Measurements from ENCODE around the gene PUS3. TPM values are rescaled to one million over a fixed set of nuclear protein-coding genes. Genes with fewer than 3 reads are reported as not detected.

The PUS3 gene
- total and polyA plus RNA-seq, 2 experiments from 2014 or later: 7.3 to 14.1 TPM

DNA sequence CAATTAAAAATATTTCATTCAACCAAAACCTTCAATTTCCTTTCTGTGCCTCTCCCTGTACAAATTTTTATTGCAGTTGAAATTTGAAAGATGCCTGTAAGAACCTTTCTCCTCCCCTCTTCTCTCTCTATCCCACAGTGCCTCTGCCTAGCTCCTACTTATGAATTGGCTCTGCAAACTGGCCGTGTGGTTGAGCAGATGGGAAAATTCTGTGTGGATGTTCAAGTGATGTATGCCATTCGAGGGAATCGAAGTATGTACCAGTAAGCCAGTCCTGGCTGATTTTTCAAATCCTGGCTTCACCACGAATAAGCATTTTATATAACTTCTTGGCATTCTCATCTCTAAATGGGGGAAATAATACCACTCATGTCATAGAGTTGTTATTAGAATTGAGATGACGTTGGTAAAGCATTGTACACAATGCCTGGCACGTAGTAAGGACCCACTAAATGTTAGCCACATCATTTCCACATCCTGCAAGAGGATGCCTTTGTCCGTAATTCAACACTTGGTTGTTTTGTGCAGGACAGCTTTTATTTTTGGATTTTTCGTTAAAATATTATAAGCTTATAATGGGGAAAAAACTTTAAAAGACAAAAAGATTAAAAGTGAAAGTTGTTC, 7.3 kb upstream of the PUS3 start:
- Histone ChIP-seq H3K4me3 (no peak overlapping the region), H4K20me1 (ENCODE audit: insufficient read depth, poor library complexity, severe bottlenecking) (no peaks in the 10 kb centered on the region), H3K27me3 (peaks cover 12% of the 10 kb centered on the region), H2AFZ (no peak overlapping the region), H3K27ac (no peak overlapping the region), H3K9me3 (ENCODE audit: low read depth) (no peaks in the 10 kb centered on the region), H3K9me2 (replicated peaks; ENCODE audit: insufficient read depth) (no peaks in the 10 kb centered on the region), H3K4me1 (ENCODE audit: insufficient read depth) (no peaks in the 10 kb centered on the region), H3K79me2 (no peaks in the 10 kb centered on the region), H3K36me3 (replicated peaks; ENCODE audit: insufficient read depth, low read depth) (no peaks in the 10 kb centered on the region), H3K4me2 (no peak overlapping the region)
- TF ChIP-seq EZH2 (IDR thresholded peaks at IDR 0.05; ENCODE audit: borderline replicate concordance): no peak
- TF ChIP-seq, protein P1, sequence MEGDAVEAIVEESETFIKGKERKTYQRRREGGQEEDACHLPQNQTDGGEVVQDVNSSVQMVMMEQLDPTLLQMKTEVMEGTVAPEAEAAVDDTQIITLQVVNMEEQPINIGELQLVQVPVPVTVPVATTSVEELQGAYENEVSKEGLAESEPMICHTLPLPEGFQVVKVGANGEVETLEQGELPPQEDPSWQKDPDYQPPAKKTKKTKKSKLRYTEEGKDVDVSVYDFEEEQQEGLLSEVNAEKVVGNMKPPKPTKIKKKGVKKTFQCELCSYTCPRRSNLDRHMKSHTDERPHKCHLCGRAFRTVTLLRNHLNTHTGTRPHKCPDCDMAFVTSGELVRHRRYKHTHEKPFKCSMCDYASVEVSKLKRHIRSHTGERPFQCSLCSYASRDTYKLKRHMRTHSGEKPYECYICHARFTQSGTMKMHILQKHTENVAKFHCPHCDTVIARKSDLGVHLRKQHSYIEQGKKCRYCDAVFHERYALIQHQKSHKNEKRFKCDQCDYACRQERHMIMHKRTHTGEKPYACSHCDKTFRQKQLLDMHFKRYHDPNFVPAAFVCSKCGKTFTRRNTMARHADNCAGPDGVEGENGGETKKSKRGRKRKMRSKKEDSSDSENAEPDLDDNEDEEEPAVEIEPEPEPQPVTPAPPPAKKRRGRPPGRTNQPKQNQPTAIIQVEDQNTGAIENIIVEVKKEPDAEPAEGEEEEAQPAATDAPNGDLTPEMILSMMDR (IDR thresholded peaks at IDR 0.05; ENCODE audit: poor library complexity): no peak
- no peak for TF ChIP-seq EZH2phosphoT487 (IDR thresholded peaks at IDR 0.05; ENCODE audit: low read depth, severe bottlenecking, unreplicated experiment)
- 85% methylated on average over 8 of the region's 8 CpGs for WGBS (ENCODE audit: low lambda C conversion rate, missing lambda C conversion rate)
- no peak for DNase-seq (ENCODE audit: low spot score)

DNA sequence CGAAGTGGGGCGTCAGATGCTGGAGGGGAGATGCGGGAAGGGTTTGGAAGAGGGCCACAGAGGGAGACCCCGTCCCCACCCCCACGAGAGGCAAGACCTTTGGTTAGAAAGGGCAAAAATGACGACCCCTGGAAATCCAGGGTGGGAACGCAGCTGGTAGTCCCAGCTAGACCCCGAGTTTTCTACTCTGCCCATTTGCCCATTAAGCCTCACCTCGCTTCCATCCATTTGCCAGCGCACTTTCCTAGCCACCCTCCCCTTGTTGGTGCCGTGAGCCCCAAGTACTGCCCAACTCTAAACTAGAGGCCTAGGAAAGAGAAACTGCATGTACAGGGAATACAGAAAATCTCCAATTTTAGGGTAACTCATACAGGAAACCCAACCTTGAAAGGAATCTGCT, 1.7 kb upstream of the PUS3 start:
- Histone ChIP-seq H3K4me3 (peak overlapping the region; percentile 49), H3K4me2 (peak overlapping the region; percentile 85), H3K27me3 (peaks cover 18% of the 10 kb centered on the region), H3K36me3 (replicated peaks; ENCODE audit: insufficient read depth, low read depth) (no peaks in the 10 kb centered on the region), H3K4me1 (ENCODE audit: insufficient read depth) (peaks cover 14% of the 10 kb centered on the region), H4K20me1 (ENCODE audit: insufficient read depth, poor library complexity, severe bottlenecking) (no peaks in the 10 kb centered on the region), H2AFZ (peak overlapping the region; percentile 41), H3K9me2 (replicated peaks; ENCODE audit: insufficient read depth) (no peaks in the 10 kb centered on the region), H3K27ac (no peak overlapping the region), H3K9me3 (ENCODE audit: low read depth) (no peaks in the 10 kb centered on the region), H3K79me2 (peaks cover 21% of the 10 kb centered on the region)
- no peak for TF ChIP-seq EZH2 (IDR thresholded peaks at IDR 0.05; ENCODE audit: borderline replicate concordance)
- no peak for TF ChIP-seq EZH2phosphoT487 (IDR thresholded peaks at IDR 0.05; ENCODE audit: low read depth, severe bottlenecking, unreplicated experiment)
- TF ChIP-seq, protein P1 (IDR thresholded peaks at IDR 0.05; ENCODE audit: poor library complexity): no peak
- WGBS (ENCODE audit: low lambda C conversion rate, missing lambda C conversion rate): 94% methylated on average over 5 of the region's 11 CpGs
- no peak for DNase-seq (ENCODE audit: low spot score)

- Histone ChIP-seq H3K27me3 (peaks cover 17% of the 10 kb centered on the region), H3K27ac (no peak within 1 kb of the TSS), H3K4me3 (peak within 1 kb of the TSS; percentile 49), H4K20me1 (ENCODE audit: insufficient read depth, poor library complexity, severe bottlenecking) (no peaks in the 10 kb centered on the region), H3K36me3 (replicated peaks; ENCODE audit: insufficient read depth, low read depth) (no peaks in the 10 kb centered on the region), H3K4me1 (ENCODE audit: insufficient read depth) (peaks cover 14% of the 10 kb centered on the region), H3K9me2 (replicated peaks; ENCODE audit: insufficient read depth) (no peaks in the 10 kb centered on the region), H3K4me2 (peak within 1 kb of the TSS; percentile 85), H2AFZ (peak within 1 kb of the TSS; percentile 41), H3K9me3 (ENCODE audit: low read depth) (no peaks in the 10 kb centered on the region), H3K79me2 (peaks cover 21% of the 10 kb centered on the region)
- peak; percentile 43 for DNase-seq (ENCODE audit: low spot score)
- TF ChIP-seq, protein P1 (IDR thresholded peaks at IDR 0.05; ENCODE audit: poor library complexity): no peak
- TF ChIP-seq EZH2 (IDR thresholded peaks at IDR 0.05; ENCODE audit: borderline replicate concordance) (no peak), EZH2phosphoT487 (IDR thresholded peaks at IDR 0.05; ENCODE audit: low read depth, severe bottlenecking, unreplicated experiment) (no peak)
- WGBS (ENCODE audit: low lambda C conversion rate, missing lambda C conversion rate): 5% methylated on average over 41 of the region's 81 CpGs
Observed at GRCh38 chr11:125903711-125904659, 979 bp upstream of the PUS3 start, which contains the start of gene DDX25. Gene DDX25 (plus strand): TSS chr11:125904508. CDS start chr11:125904518, 10 bp downstream.

All from hepatocyte (in vitro differentiated cells).